ENCODE measurements around the gene FEZF2.

FEZF2 gene

GRCh38 chr3:62370858-62371719 lies 2.3 kb downstream of the FEZF2 start:
- no peak overlapping the region for H3K4me3 ChIP-seq (ENCODE audit: low read length)

GRCh38 chr3:62370112-62370857 lies 3.1 kb downstream of the FEZF2 start:
- Histone ChIP-seq H3K27ac (ENCODE audit: low read depth, low read length) (no peak overlapping the region), H3K4me3 (ENCODE audit: low read length) (no peak overlapping the region), H3K36me3 (ENCODE audit: control insufficient read depth, insufficient read depth, low read length) (no peaks in the 10 kb centered on the region), H3K9ac (ENCODE audit: low read length) (no peak overlapping the region), H3K27me3 (ENCODE audit: control insufficient read depth, insufficient read depth, low read length) (peaks cover 51% of the 10 kb centered on the region), H3K4me1 (ENCODE audit: control insufficient read depth, insufficient read depth, low read length) (peaks cover 4% of the 10 kb centered on the region)

More at GRCh38 chr3:62370858-62371719, 2.3 kb downstream of the FEZF2 start:
- Histone ChIP-seq H3K27ac (ENCODE audit: low read depth, low read length) (no peak overlapping the region), H3K9ac (ENCODE audit: low read length) (no peak overlapping the region), H3K4me1 (ENCODE audit: control insufficient read depth, insufficient read depth, low read length) (peaks cover 4% of the 10 kb centered on the region), H3K27me3 (ENCODE audit: control insufficient read depth, insufficient read depth, low read length) (peaks cover 54% of the 10 kb centered on the region), H3K36me3 (ENCODE audit: control insufficient read depth, insufficient read depth, low read length) (no peaks in the 10 kb centered on the region)

GRCh38 chr3:62369476-62369743 lies 3.9 kb downstream of the FEZF2 start:
- H3K36me3 ChIP-seq (ENCODE audit: control insufficient read depth, insufficient read depth, low read length), result no peaks in the 10 kb centered on the region
- no peak overlapping the region for H3K27ac ChIP-seq (ENCODE audit: low read depth, low read length)
- no peak overlapping the region for H3K4me3 ChIP-seq (ENCODE audit: low read length)
- no peak overlapping the region for H3K9ac ChIP-seq (ENCODE audit: low read length)
- H3K27me3 ChIP-seq (ENCODE audit: control insufficient read depth, insufficient read depth, low read length), result peaks cover 51% of the 10 kb centered on the region
- H3K4me1 ChIP-seq (ENCODE audit: control insufficient read depth, insufficient read depth, low read length), result peaks cover 4% of the 10 kb centered on the region

- Histone ChIP-seq H3K4me1 (ENCODE audit: control insufficient read depth, insufficient read depth, low read length) (peaks cover 4% of the 10 kb centered on the region), H3K4me3 (ENCODE audit: low read length) (no peak overlapping the region)
Measured at GRCh38 chr3:62368705-62369475, 4.5 kb downstream of the FEZF2 start.

GRCh38 chr3:62368290-62368704 lies 5.1 kb downstream of the FEZF2 start:
- Histone ChIP-seq H3K4me1 (ENCODE audit: control insufficient read depth, insufficient read depth, low read length) (peaks cover 4% of the 10 kb centered on the region), H3K4me3 (ENCODE audit: low read length) (no peak overlapping the region), H3K9ac (ENCODE audit: low read length) (no peak overlapping the region), H3K36me3 (ENCODE audit: control insufficient read depth, insufficient read depth, low read length) (no peaks in the 10 kb centered on the region), H3K27me3 (ENCODE audit: control insufficient read depth, insufficient read depth, low read length) (peaks cover 45% of the 10 kb centered on the region), H3K27ac (ENCODE audit: low read depth, low read length) (no peak overlapping the region)

More at GRCh38 chr3:62368705-62369475, 4.5 kb downstream of the FEZF2 start:
- H3K27me3 ChIP-seq (ENCODE audit: control insufficient read depth, insufficient read depth, low read length), result peaks cover 48% of the 10 kb centered on the region
- H3K9ac ChIP-seq (ENCODE audit: low read length), result no peak overlapping the region
- no peak overlapping the region for H3K27ac ChIP-seq (ENCODE audit: low read depth, low read length)
- H3K36me3 ChIP-seq (ENCODE audit: control insufficient read depth, insufficient read depth, low read length), result no peaks in the 10 kb centered on the region

GRCh38 chr3:62367763-62368195 lies 5.6 kb downstream of the FEZF2 start:
- Histone ChIP-seq H3K36me3 (ENCODE audit: control insufficient read depth, insufficient read depth, low read length) (no peaks in the 10 kb centered on the region), H3K27me3 (ENCODE audit: control insufficient read depth, insufficient read depth, low read length) (peaks cover 45% of the 10 kb centered on the region), H3K27ac (ENCODE audit: low read depth, low read length) (no peak overlapping the region), H3K4me1 (ENCODE audit: control insufficient read depth, insufficient read depth, low read length) (peaks cover 4% of the 10 kb centered on the region), H3K4me3 (ENCODE audit: low read length) (no peak overlapping the region), H3K9ac (ENCODE audit: low read length) (no peak overlapping the region)

GRCh38 chr3:62366126-62366484 lies 7.2 kb downstream of the FEZF2 start:
- H3K36me3 ChIP-seq (ENCODE audit: control insufficient read depth, insufficient read depth, low read length), result no peaks in the 10 kb centered on the region
- no peak overlapping the region for H3K9ac ChIP-seq (ENCODE audit: low read length)
- H3K4me3 ChIP-seq (ENCODE audit: low read length), result no peak overlapping the region
- H3K27me3 ChIP-seq (ENCODE audit: control insufficient read depth, insufficient read depth, low read length), result peaks cover 40% of the 10 kb centered on the region
- peaks cover 4% of the 10 kb centered on the region for H3K4me1 ChIP-seq (ENCODE audit: control insufficient read depth, insufficient read depth, low read length)
- no peak overlapping the region for H3K27ac ChIP-seq (ENCODE audit: low read depth, low read length)

GRCh38 chr3:62365391-62366125 lies 7.8 kb downstream of the FEZF2 start:
- Histone ChIP-seq H3K9ac (ENCODE audit: low read length) (no peak overlapping the region), H3K27me3 (ENCODE audit: control insufficient read depth, insufficient read depth, low read length) (peaks cover 38% of the 10 kb centered on the region), H3K36me3 (ENCODE audit: control insufficient read depth, insufficient read depth, low read length) (no peaks in the 10 kb centered on the region), H3K4me1 (ENCODE audit: control insufficient read depth, insufficient read depth, low read length) (peaks cover 4% of the 10 kb centered on the region), H3K4me3 (ENCODE audit: low read length) (no peak overlapping the region), H3K27ac (ENCODE audit: low read depth, low read length) (no peak overlapping the region)

- Histone ChIP-seq H3K27me3 (ENCODE audit: control insufficient read depth, insufficient read depth, low read length) (peaks cover 26% of the 10 kb centered on the region), H3K27ac (ENCODE audit: low read depth, low read length) (no peak overlapping the region), H3K36me3 (ENCODE audit: control insufficient read depth, insufficient read depth, low read length) (no peaks in the 10 kb centered on the region), H3K9ac (ENCODE audit: low read length) (no peak overlapping the region), H3K4me3 (ENCODE audit: low read length) (no peak overlapping the region), H3K4me1 (ENCODE audit: control insufficient read depth, insufficient read depth, low read length) (peaks cover 2% of the 10 kb centered on the region)
Measured at GRCh38 chr3:62364191-62364590, 9.2 kb downstream of the FEZF2 start.

- H3K27me3 ChIP-seq (ENCODE audit: control insufficient read depth, insufficient read depth, low read length), result peaks cover 18% of the 10 kb centered on the region
Measured at GRCh38 chr3:62363275-62363674, 10.1 kb downstream of the FEZF2 start.

GRCh38 chr3:62361824-62362223 lies 11.5 kb downstream of the FEZF2 start:
- H3K27me3 ChIP-seq (ENCODE audit: control insufficient read depth, insufficient read depth, low read length), result peaks cover 7% of the 10 kb centered on the region

More at GRCh38 chr3:62363275-62363674, 10.1 kb downstream of the FEZF2 start:
- H3K27ac ChIP-seq (ENCODE audit: low read depth, low read length), result no peak overlapping the region
- no peak overlapping the region for H3K9ac ChIP-seq (ENCODE audit: low read length)
- no peaks in the 10 kb centered on the region for H3K4me1 ChIP-seq (ENCODE audit: control insufficient read depth, insufficient read depth, low read length)
- no peak overlapping the region for H3K4me3 ChIP-seq (ENCODE audit: low read length)
- no peaks in the 10 kb centered on the region for H3K36me3 ChIP-seq (ENCODE audit: control insufficient read depth, insufficient read depth, low read length)

GRCh38 chr3:62361261-62361660 lies 12.1 kb downstream of the FEZF2 start:
- H3K27me3 ChIP-seq (ENCODE audit: control insufficient read depth, insufficient read depth, low read length), result peaks cover 2% of the 10 kb centered on the region
- no peak overlapping the region for H3K4me3 ChIP-seq (ENCODE audit: low read length)
- H3K27ac ChIP-seq (ENCODE audit: low read depth, low read length), result no peak overlapping the region
- H3K4me1 ChIP-seq (ENCODE audit: control insufficient read depth, insufficient read depth, low read length), result no peaks in the 10 kb centered on the region
- H3K36me3 ChIP-seq (ENCODE audit: control insufficient read depth, insufficient read depth, low read length), result no peaks in the 10 kb centered on the region
- H3K9ac ChIP-seq (ENCODE audit: low read length), result no peak overlapping the region

More at GRCh38 chr3:62361824-62362223, 11.5 kb downstream of the FEZF2 start:
- H3K27ac ChIP-seq (ENCODE audit: low read depth, low read length), result no peak overlapping the region
- no peak overlapping the region for H3K4me3 ChIP-seq (ENCODE audit: low read length)
- H3K4me1 ChIP-seq (ENCODE audit: control insufficient read depth, insufficient read depth, low read length), result no peaks in the 10 kb centered on the region
- H3K9ac ChIP-seq (ENCODE audit: low read length), result no peak overlapping the region
- H3K36me3 ChIP-seq (ENCODE audit: control insufficient read depth, insufficient read depth, low read length), result no peaks in the 10 kb centered on the region

Measured in rectal smooth muscle tissue (tissue), 1 donor.